HG03095 (cell line): ENCODE data around the gene ADAMTSL2.

Experiments used
- ATAC-seq: cut with Tn5 transposase; IDR thresholded peaks from one replicate; pipeline ENCODE4 v1.9.1; 2021; ENCODE audit warnings: moderate library complexity; ENCODE audit not compliant: unreplicated experiment

ADAMTSL2 gene

DNA sequence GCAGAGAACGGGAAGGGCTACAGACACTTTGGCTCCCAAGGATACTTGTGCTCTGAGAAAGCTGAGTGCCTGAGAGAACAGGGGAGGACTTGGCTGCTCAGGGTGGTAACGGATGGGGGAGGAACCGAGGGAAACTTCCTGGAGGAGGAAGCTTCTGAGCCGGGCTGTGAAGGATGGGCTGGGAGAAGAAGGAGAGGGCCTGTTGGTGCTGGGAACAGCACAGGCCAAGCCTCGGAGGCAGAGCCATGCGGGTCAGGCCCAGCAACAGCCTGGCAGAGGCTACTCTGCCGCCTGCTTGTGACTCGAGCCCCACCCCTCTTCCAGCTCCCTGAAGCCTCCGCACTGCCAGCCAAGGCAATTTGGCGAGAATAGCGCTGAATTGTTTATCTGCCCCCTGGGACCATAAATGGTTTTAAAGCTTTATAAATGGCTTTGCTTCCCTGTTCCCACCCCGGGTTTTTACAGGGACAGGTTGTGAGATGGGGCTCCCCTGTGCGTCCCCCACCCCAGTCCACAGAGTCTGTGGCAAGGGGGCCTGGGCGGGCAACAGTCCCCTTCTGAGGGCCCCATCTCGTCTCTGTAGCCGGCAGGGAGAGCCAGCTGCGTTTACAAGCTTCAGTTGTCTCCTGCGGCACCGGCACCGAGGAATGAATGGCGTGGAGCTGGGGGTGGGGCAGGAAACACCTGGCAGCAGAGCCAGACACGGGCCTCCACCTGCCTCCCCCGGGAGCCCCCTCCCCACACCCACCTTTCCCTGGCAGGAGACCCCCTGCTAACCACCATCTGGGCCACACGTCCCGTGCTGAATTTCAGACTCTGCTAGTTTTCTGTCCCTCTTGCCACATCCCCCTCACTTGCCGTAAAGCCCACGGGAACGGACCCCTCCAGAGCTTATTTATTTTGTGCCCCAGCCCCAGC lies 50.3 kb downstream of the ADAMTSL2 start:
- ATAC-seq = no peak

DNA sequence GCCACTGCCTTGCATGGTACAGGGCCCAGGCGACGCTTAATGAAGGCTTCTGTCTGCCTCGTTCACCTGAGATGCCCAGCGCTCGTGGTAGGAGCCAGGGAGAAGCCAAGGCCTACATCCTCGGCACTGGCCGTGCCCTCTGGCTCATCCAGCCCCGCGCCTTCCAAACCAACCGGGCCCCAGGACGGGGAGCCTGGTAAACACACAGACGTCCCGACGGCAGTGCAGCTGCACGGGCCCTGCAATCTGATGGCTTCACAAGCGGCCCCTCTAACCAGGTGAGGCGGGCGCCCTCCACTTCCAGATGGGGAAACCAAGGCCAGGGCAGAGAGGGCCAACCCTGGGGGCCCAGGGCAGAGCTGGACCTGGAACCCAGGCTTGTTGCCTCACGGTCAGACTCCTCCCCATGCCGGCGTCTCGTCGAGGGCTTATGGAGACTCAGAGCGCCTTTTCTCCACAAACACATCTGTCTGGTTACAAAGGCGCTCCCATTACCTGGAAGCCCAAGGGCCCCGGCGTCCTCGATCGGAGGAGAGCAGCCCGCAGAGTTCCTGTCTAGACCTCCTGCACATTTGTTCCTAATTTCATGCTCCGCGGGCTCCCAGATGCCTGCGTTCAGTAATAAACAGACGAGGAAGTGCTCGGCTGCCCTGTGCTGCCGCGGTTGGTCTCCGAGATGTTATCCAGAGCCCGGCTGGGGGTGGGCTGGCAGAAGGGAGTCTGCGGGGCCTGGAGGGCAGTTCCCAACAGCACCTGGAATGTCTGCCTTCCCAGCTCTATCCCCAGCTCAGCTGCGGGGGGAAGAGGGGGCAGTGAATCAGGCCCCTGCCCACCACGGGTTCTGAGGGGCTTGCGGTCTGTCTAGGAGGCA lies 51.2 kb downstream of the ADAMTSL2 start:
- ATAC-seq = no peak

DNA sequence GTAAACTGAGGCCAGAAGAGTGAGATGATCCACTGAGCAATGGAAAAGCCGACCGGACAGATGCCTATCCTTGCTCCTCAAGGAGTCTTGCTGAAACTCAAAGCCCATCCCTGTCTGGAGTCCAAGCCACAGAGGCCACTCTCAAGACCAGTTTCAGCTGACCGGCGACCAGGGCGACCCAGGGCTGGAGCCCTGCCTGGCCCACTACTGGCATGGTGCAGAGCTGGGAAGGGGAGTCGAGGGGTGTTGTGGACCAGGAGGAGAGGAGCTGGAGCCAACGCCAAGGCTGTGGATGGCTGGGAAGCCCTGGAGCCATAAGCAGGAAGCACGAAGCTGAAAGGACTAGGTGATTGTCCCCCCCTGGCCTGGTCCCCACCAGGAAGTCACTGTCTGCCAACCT lies 52.5 kb downstream of the ADAMTSL2 start:
- ATAC-seq = no peak

DNA sequence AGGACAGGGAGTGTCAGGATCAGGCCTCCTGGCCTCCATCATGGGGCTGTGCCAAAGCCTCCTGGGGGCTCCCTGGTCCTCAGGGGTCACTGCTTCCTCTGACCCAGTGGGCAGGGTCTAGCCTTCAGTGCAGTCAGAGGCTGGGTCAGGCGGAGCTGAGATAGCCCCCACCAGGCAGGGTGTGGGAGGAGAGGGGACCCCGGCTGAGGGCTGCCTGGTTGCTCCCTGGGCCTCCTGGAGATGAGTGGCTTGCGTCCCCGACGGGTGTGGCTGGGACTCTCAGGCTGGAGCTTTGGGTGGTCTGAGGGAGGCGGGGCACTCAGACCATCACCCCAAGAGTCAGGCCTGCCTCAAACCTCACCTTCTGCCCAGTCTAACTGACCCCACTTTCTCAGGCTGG lies 53.0 kb downstream of the ADAMTSL2 start:
- ATAC-seq = no peak

DNA sequence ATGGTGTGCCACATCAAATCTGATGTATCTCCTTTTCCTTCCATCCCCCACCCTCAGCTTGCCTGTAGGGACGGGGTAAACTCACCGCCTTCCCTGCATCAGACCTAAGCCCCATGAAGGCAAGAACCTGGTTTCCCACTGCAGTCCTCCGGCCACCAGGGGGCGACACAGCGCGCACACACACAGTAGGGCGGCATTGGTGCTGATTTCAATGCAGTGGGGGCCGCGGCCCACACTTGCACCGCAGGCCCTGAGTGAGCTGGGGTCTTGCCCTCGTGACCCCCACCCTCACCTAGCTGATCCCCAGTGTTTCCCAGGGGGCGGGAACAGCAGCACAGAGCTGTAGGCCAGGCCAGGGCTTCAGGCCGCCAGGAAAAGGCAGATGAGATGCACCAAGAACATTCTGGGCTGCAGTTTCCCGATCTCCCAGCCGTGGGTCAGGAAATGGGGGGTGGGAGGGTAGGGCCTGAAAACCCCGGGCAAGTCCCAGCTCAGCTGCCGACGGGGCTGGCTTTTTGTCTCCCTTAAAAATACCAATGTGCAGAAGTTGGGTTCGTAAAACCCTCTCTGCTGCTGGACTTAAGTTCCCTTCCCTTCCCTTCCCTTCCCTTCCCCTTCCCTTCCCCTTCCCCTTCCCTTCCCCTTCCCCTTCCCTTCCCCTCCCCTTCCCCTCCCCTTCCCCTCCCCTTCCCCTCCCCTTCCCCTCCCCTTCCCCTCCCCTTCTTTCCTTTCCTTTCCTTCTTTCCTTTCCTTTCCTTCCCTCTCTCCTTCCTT lies 55.1 kb downstream of the ADAMTSL2 start:
- ATAC-seq = no peak

DNA sequence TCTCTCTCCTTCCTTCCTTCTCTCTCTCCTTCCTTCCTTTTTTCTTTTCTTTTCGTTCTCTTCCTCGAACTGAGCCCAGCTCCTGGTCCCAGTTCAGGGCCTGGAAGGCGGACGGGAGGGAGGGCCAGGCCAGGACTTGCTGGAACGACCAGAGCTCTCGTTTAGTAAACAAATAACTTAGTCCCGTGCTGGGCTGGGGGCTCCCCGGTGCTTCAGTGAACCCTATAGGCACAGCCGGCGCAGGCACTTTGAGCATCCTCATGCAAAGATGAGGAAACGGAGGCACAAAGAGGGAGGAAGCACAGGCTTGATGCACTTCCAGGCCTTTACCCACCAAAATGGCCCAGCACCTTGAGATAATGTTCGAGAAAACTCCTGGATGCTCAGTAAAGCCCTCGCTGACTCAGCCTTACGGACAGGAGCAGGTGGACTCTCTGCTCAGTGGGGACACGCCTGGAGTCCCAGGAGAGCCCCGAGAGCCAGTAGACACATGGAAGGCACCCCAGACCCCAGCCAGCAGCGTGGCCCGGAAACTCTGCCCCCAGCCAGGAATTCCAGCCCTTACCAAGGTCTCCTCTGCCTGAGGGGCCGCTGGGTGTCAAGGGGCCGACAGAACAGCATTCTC lies 55.8 kb downstream of the ADAMTSL2 start:
- no peak for ATAC-seq

DNA sequence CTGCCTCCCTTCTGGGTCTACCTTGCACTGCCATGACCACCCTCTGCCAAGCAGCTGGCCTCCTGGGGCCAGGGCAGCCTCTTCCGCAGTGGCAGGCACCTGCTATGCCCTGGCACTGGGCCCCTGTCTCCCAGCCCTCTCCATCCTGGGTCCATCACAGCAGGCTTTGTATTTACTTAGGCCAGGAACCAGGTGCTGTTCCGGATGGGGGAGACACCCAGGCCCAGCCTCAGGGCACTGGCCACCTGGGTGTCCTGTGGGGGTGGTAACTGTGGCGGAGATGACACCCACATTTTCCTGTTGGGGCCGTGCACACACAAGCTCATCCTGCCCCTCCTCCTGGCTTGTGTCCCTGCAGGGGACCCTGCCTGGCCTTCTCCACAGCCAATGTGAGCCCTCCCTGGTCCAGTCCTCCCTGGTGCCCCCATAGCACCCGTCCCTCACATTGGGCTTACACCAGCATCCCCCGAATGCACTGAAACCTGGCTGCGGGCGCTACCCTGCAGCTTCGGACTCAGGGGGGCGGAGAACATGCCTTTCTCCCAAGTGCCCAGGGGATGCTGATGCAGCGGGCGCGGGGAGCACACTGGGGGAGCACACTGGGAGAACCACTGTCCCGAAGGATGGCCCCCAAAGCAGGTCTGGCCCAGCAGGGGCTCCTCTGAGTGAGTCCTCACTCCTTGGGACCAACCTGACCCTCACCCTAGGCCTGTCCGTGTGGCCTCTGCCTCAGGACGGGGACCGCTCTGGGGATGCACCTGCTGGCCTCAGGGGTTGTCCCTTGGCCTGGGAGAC lies 56.8 kb downstream of the ADAMTSL2 start:
- no peak for ATAC-seq

DNA sequence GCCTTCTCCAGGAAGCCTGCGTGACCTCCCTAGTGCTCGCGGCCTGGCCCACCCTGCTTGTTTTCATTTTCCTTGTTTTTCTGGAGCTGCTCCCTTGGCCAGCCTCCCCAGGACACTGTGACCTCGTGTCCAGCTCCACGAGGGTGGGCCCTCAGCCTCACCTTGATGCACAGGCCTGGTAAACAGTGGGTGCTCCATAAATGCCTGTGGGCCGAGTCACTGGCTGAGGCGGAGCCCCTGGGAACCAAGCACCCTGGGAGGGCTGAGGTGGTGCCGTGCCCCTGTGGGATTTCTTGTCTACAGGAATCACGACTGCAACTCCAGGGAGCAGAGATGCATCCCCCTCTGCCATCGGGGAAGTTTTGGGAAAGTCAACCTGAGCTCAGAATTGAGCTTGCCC lies 57.5 kb downstream of the ADAMTSL2 start:
- ATAC-seq = no peak

DNA sequence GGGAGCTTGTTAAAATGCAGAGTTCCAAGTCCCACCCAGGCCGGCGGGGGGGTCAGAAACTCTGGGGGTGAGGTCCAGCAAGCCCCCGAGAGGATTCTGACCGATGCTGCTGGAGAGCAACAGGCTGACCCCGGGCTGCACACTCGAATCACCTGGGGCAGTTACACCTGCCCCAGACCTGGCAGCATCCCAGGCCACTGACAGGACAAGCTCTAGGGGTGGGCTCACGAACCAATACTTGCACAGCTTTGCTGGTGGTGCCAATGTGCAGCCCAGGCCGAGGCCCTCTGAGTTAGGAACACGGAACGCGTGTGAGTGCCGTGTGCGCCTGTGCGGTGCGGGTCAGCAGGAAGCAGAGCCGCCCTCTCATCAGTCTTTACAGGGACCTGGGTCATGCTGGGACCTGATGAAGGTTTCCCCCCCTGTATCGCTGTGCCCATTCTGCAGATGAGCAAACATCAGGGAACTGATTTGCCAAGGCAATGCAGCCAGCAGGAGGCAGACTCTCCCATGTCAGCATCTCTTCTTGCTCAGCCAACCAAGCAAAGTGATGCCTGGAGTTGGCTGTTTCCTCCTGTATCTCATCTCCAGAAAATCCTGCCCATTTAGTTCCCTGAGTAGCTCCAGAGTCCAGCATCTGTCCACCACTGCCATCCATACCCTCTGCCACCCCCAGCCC lies 58.4 kb downstream of the ADAMTSL2 start:
- no peak for ATAC-seq

DNA sequence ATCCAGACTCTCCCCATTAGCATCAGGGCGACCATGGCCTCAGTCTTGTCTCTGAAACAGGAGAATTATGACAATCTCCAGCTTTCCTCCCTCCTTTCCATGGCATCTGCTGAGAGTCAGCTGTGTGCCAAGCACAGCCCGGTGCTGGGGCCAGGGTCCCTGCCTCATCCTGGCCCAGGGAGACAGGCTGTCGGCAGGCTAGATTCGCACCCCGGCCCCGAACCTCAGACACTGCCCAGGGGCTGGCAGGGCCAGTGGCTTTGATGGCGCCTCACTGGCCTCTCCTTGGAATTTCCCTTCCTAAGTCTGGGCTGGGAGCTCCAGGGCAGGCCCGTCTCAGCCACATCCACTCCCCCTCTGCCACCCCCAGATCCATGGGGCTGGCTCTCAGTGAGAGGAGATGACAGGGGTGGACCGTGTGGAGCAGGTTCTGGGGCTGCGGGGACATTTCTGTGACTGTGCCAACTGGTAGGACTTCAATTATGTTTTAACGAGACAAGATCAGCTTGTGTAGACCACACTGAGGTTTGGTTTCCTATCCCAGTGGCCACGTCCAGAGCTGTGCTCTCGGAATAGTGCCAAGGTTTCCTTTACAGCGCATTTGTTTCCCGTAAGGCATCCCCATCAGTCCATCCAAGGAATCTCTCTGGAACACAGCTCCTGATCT lies 59.2 kb downstream of the ADAMTSL2 start:
- ATAC-seq = no peak

DNA sequence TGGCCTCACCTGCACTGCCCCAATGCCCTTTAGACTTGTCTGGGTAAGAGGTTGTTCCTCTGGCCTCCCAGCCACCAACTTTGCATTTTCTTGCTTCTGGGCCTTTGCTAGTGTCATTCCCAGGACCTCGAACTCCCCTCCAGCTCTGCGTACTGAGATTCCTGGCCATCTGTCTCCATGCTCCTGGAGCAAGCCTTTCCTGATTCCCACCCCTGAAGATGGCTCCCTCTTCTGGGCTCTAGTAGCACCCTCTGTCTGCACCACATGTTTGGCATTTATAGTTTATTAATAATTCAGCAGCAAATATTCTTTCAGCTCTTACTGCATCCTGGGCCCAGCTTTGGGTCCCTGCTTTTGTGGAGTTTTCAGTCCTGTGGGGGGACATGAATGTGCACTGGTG lies 59.8 kb downstream of the ADAMTSL2 start:
- no peak for ATAC-seq

DNA sequence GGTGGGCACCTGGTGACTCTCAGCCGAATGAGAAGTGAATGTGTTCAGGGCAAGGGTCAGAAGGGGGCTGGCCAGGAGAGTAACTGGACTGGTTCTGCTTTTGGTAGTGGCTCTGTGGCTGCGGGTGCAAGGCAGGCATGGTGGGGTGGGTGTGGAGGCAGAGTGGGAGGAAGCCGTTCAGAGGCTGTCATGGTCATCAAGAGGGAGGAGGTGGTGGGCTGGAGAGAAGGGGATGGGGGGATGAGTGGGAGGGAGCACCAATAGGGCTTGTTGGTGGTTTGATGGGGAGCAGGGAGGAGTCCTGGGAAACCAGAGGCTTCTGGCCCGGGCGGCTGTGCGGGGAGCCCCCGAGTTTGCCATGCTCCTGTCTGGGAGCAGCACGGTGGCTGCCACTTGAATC lies 61.4 kb downstream of the ADAMTSL2 start:
- ATAC-seq = no peak

DNA sequence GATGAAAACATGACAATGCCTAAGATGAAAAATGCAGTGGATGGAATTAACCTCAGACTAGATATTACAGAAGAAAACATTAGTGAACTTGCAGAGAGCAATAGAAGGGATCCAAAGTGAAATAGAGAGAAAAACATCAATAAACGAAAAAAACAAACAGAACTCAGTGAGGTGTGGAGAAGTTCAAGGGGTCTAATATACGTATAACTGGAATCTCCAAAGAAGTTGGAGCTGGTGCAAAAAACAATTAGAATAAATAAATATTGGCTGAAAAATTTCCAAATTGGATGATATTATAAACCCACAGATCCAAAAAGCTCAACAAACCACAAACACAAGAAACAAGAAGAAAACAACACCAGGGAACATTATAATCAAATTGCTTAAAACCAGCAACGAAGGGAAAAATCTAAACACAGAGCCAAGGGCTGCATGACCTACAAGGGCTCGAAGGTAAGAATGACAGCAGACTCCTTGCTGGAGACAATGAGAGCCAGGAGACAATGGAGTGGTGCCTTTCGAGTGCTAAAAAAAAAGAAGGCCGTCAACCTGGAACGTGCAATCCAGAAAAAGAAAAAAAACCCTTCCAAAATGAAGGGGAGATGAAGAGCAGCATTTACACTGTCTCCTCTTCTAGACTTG lies 62.9 kb downstream of the ADAMTSL2 start:
- ATAC-seq = no peak

DNA sequence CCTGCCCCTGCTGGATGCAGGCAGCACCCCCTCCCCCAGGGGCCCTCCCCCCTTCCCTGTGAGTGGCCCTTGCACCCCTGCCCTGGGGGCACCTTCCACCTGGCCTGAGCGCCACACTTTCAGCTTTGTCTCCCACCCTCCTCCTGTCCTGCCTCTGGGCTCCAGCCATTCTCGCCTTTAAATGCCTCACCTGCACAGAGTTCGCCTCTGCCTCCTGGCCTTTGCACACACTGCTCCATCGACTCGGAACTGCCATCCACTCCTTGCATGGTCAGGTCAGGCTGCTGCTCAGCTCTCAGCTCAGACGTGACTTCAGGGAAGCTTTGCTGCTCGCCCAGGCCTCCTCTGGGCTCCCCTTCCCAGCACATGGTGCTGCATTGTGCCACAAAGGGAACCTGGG lies 64.5 kb downstream of the ADAMTSL2 start:
- no peak for ATAC-seq

DNA sequence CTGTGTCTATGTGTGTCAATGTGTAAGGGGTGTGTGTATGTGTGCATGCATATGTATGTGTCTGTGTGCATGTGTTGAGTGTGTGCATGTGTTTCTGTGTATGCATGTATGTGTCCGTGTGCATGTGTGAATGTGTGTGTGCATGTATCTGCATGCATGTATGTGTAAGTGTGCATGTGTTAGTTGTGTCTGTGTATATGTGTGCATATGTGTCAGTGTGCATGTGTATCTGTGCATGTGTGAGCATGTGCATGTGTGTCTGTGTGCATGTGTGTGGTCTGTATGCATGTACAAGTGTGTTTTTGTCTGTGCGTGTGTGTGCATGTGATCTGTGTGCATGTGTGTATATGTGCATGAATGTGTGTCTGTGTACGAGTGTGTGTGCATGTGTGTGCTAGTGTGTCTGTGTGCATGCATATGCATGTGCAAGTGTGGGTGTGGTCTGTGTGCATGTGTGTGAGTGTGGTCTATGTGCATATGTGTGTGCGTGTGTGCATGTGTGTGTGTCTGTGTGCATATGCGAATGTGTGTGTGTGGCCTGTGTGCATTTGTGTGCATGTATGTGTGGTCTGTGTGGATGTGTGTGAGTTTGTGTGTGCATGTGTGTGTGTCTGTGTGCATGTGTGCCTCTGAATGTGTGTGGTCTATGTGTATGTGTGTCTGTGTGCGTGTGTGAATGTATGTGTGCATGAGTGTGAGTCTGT lies 65.1 kb downstream of the ADAMTSL2 start:
- ATAC-seq = no peak

DNA sequence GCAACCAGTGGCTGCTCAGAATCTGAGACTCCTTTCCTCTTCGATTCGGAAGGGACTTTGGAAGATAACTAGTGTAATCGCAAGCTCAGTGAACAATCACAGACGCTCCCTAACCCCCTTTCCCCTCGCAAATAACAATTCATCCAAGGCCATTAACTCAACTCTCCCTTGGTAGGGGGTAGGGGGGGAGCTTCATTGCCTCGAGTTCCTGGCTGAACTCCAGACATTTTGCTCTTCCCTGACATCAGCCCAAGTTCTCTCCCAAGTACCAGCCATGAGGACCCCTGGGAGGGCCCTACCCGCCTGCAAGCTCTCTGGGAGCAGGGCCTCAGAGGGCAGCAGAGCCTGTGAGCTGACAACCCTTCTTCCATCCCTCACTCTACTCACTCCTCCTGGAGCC lies 66.2 kb downstream of the ADAMTSL2 start:
- ATAC-seq = no peak

DNA sequence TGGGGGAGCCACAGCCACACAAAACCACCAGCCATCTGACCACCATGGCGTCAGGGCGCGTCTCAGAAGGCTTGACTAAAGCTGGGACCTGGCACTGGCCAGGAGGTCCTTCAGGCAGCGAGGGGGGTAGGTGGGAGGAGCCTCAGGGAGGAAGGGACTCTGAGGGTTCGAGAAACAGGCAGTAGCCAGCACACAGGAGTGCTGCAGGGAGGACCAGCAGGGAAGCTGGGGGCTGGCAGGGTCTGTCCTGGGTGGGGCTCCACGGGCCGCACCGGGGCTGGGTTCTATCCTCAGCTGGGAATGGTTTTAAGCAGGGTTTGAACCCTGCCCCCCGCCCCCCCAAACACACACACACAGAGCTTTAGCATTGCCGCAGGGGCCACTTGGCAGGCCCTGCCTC lies 67.2 kb downstream of the ADAMTSL2 start:
- ATAC-seq = no peak

DNA sequence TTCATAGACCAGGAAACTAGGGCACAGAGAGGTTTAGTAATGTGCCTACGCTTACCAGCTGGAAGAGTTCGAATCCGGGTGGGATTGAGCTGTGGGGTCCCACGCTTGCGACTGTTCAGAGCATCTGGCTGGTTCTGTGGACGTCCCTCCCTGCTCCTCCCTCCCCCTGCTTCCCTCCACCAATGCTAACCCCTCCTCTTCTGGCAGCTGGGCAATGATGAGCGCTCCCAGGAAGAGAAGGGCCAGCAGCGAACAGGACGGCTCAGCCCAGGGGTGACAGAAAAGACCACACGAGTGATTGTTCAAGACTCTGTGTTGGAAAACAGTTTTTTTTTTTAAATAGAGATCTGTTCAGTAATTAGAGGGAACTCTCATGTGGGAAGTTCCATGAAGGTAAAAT lies 67.8 kb downstream of the ADAMTSL2 start:
- no peak for ATAC-seq
